GM12878 (cell line): ENCODE data around the gene AFAP1. TPM values are rescaled to one million over a fixed set of nuclear protein-coding genes. Genes with fewer than 3 reads are reported as not detected.

ENCODE experiments used
- ATAC-seq: fragments of 200-7000 bp; cut with Tn5 transposase; 3 replicates; pipeline ENCODE4 v1.9.1; 2020; ENCODE audit warnings: mild to moderate bottlenecking, moderate library complexity
- BruUV-seq: library from RNA; stranded (reverse); fragments of 400-500 nt; replicated peaks from 2 replicates; lab custom pipeline; 2021; lab: Mats Ljungman, UMichigan
- CTCF ChIA-PET: fragments of 300-600 bp; sonication (Branson Sonifier 250); formaldehyde crosslinking; extraction: SDS; loops from one replicate; lab custom pipeline; 2021; ENCODE audit warnings: inconsistent platforms; lab: Yijun Ruan, JAX
- POLR2A ChIA-PET: fragments of 350-600 bp; formaldehyde crosslinking; extraction: SDS; loops from one replicate; lab custom pipeline; 2021; ENCODE audit warnings: inconsistent platforms; lab: Charles Lee
- RAD21 ChIA-PET: fragments of 300-600 bp; sonication (Branson Sonifier 250); formaldehyde crosslinking; loops from one replicate; lab custom pipeline; 2023; ENCODE audit warnings: antibody characterized with exemption; ENCODE audit not compliant: unreplicated experiment; lab: Charles Lee
- SMC1A ChIA-PET: fragments of 300-600 bp; sonication (Branson Sonifier 250); formaldehyde crosslinking; loops from one replicate; lab custom pipeline; 2023; ENCODE audit not compliant: unreplicated experiment, uncharacterized antibody; lab: Charles Lee
- DNase-seq: peaks from one replicate; pipeline ENCODE4 v3.0.0-alpha.2; 2011; ENCODE audit warnings: low read depth, low spot score
- FAIRE-seq: peaks from 3 replicates; lab custom pipeline; 2011; peaks lifted over from hg19 to GRCh38; lab: Jason Lieb, UNC
- H2AFZ ChIP-seq: 2 replicates; pipeline ENCODE4 v1.6.0; 2011; ENCODE audit warnings: low read depth, low read length, control low read depth; ENCODE audit not compliant: control insufficient read depth
- H3K27ac ChIP-seq: 2 replicates; pipeline ENCODE4 v1.5.1; 2011; ENCODE audit warnings: control low read depth; ENCODE audit not compliant: control insufficient read depth, insufficient read depth
- H3K27me3 ChIP-seq, 2 experiments: replicated peaks in 1 of 2; 2 replicates each; pipeline versions ENCODE4 v1.6.0 to v1.6.1; 2011; ENCODE audit warnings: low read length in 1 of 2; ENCODE audit not compliant: control insufficient read depth in 2 of 2, insufficient read depth in 2 of 2
- H3K36me3 ChIP-seq, 2 experiments: 2 replicates each; pipeline ENCODE4 v1.5.1; 2011; ENCODE audit warnings: low read length in 1 of 2; ENCODE audit not compliant: control insufficient read depth in 2 of 2, insufficient read depth in 2 of 2
- H3K4me1 ChIP-seq: 2 replicates; pipeline ENCODE4 v1.6.1; 2011; ENCODE audit warnings: mild to moderate bottlenecking, low read length, moderate library complexity, mixed read lengths; ENCODE audit not compliant: control insufficient read depth, insufficient read depth
- H3K4me2 ChIP-seq: 2 replicates; pipeline ENCODE4 v1.6.0; 2011; ENCODE audit warnings: control low read depth; ENCODE audit not compliant: control insufficient read depth, insufficient read depth
- H3K4me3 ChIP-seq: fragments of 200-600 bp; sonication (generic); 2 replicates; pipeline ENCODE4 v1.5.1; 2016
- H3K79me2 ChIP-seq: 2 replicates; pipeline ENCODE4 v1.6.0; 2011; ENCODE audit warnings: low read length; ENCODE audit not compliant: control insufficient read depth, insufficient read depth
- H3K9ac ChIP-seq: 2 replicates; pipeline ENCODE4 v1.8.0; 2011; ENCODE audit warnings: low read length, control low read depth, mixed read lengths; ENCODE audit not compliant: control insufficient read depth, insufficient read depth
- H3K9me3 ChIP-seq: replicated peaks from 3 replicates; pipeline ENCODE4 v1.5.1; 2011; ENCODE audit warnings: mild to moderate bottlenecking, low read length; ENCODE audit not compliant: control insufficient read depth, insufficient read depth
- H4K20me1 ChIP-seq: 2 replicates; pipeline ENCODE4 v1.6.0; 2011; ENCODE audit not compliant: control insufficient read depth, insufficient read depth
- ATF2 ChIP-seq: IDR thresholded peaks from 2 replicates; pipeline ENCODE4 v1.6.1; 2012; ENCODE audit warnings: low read length, inconsistent platforms
- EGR1 ChIP-seq, 2 experiments: IDR thresholded peaks; 1 replicate in 1 of 2; 2 replicates in 1 of 2; pipeline ENCODE4 v1.6.1; 2011 to 2012; ENCODE audit warnings: low read depth in 2 of 2, low read length in 2 of 2, borderline replicate concordance in 1 of 2, mild to moderate bottlenecking in 1 of 2, moderate library complexity in 1 of 2
- EZH2 ChIP-seq: IDR thresholded peaks from 2 replicates; pipeline ENCODE4 v1.6.1; 2012; ENCODE audit warnings: low read depth, mild to moderate bottlenecking, control low read depth, inconsistent platforms, low read length, borderline replicate concordance; ENCODE audit not compliant: control insufficient read depth
- FOXM1 ChIP-seq: IDR thresholded peaks from 2 replicates; pipeline ENCODE4 v1.6.1; 2012; ENCODE audit warnings: low read depth, mild to moderate bottlenecking, inconsistent platforms, low read length, moderate library complexity
- HSF1 ChIP-seq: fragments of 150-350 bp; IDR thresholded peaks from 2 replicates; pipeline ENCODE4 v1.6.1; 2014; ENCODE audit warnings: mild to moderate bottlenecking, low read depth, low read length
- MAX ChIP-seq: IDR thresholded peaks from 2 replicates; pipeline ENCODE4 v1.6.1; 2012; ENCODE audit warnings: low read depth, low read length, improper control_type of control experiment
- MYB ChIP-seq: fragments of 150-350 bp; IDR thresholded peaks from 2 replicates; pipeline ENCODE4 v1.6.1; 2014; ENCODE audit warnings: mild to moderate bottlenecking, low read depth, low read length, borderline replicate concordance
- POLR2A ChIP-seq: IDR thresholded peaks from 2 replicates; pipeline ENCODE4 v1.6.1; 2011; ENCODE audit warnings: low read depth, mild to moderate bottlenecking, low read length
- RELB ChIP-seq: fragments of 450-650 bp; IDR thresholded peaks from 2 replicates; pipeline ENCODE4 v1.6.1; 2017; ENCODE audit warnings: low read depth, mild to moderate bottlenecking, moderate library complexity
- RUNX3 ChIP-seq: IDR thresholded peaks from 2 replicates; pipeline ENCODE4 v1.6.1; 2012; ENCODE audit warnings: low read length, inconsistent platforms
- SMC3 ChIP-seq: IDR thresholded peaks from 2 replicates; pipeline ENCODE4 v1.6.1; 2011; ENCODE audit warnings: low read length, improper control_type of control experiment, borderline replicate concordance
- SREBF1 ChIP-seq: IDR thresholded peaks from 2 replicates; pipeline ENCODE4 v1.6.1; 2012; ENCODE audit warnings: mild to moderate bottlenecking, low read length
- SRF ChIP-seq, 2 experiments: IDR thresholded peaks; 2 replicates each; pipeline ENCODE4 v1.6.1; 2011; ENCODE audit warnings: low read depth in 2 of 2, low read length in 2 of 2, mild to moderate bottlenecking in 1 of 2, moderate library complexity in 1 of 2
- WGBS: methylation state at CpG from one replicate; pipeline ENCODE4 v1.1.6; 2016; ENCODE audit warnings: low lambda C conversion rate; ENCODE audit not compliant: insufficient replicate concordance, insufficient coverage; ENCODE audit errors: missing lambda C conversion rate; 5-methylcytosine and 5-hydroxymethylcytosine counted together
- in situ Hi-C: fragments of 300-500 bp; cut with MboI; formaldehyde crosslinking; loops from 9 replicates; pipeline ENCODE4 v1.14.3; 2018; ENCODE audit warnings: mixed read lengths
- intact Hi-C: fragments of 100-400 bp; cut with micrococcal nuclease; formaldehyde crosslinking; loops from one replicate; pipeline ENCODE4 v1.14.2; 2022; ENCODE audit not compliant: unreplicated experiment
- polyA plus RNA-seq, 11 experiments: library from polyadenylated mRNA; depleted of rRNA in 4 of 11; unstranded in 6 of 11; stranded (reverse) in 5 of 11; fragments of >200 nt; fragmentation: Nextera tagmentation in 4 of 11; fragmentation: Illumina TruSeq in 1 of 11; extraction: Ambion mirVana in 4 of 11; extraction: Trizol in 1 of 11; gene quantifications; 1 replicate in 1 of 11; 2 replicates in 10 of 11; pipeline versions ENCODE4 v1.2.1 to v1.2.3, GENCODE V29; 2011 to 2016; ENCODE audit warnings: inconsistent platforms in 2 of 11, missing spikeins in 2 of 11, low read depth in 1 of 11
- total RNA-seq, 4 experiments: library from RNA; depleted of rRNA in 3 of 4; stranded (reverse); fragments of >200 nt in 3 of 4; fragmentation: Illumina TruSeq in 1 of 4; extraction: Trizol in 1 of 4; gene quantifications; 2 replicates each; pipeline versions ENCODE4 v1.2.1 to v1.2.3, GENCODE V29; 2013 to 2021

Gene AFAP1
- total and polyA plus RNA-seq, 10 of the 15 experiments (the other 5 are each of a cell fraction or from before 2014, with no cell fraction given): 0.02 to 0.23 (median 0.09) TPM; not detected in 1

- no peaks in the 10 kb centered on the region for H4K20me1 ChIP-seq
- peak; percentile 94 for ATAC-seq
- 10% methylated on average over 25 of the region's 26 CpGs for WGBS
- TF ChIP-seq ATF2 (peak; percentile 91), SRF (IDR thresholded peaks at IDR 0.05; ENCODE audit: low read depth in 2 of 2, low read length in 2 of 2) (peak in 1 of 2 experiments; percentile 47; a peak in 1 of 4 replicates), SMC3 (no peak), FOXM1 (peak; percentile 93), RUNX3 (peak; percentile 98), MAX (no peak), EGR1 (IDR thresholded peaks at IDR 0.05; ENCODE audit: borderline replicate concordance in 1 of 2, low read depth in 2 of 2, low read length in 2 of 2) (no peak), POLR2A (no peak), SREBF1 (no peak), EZH2 (no peak), MYB (no peak), RELB (no peak), HSF1 (no peak)
These were observed 167.8 kb downstream of the AFAP1 start for GRCh38 chr4:7771541-7772507.

More at GRCh38 chr4:7771541-7772507, 167.8 kb downstream of the AFAP1 start:
- CTCF ChIA-PET: no interaction called here
- H3K27ac ChIP-seq: peak overlapping the region; percentile 60
- SMC1A ChIA-PET: interaction anchor here (1.4 kb wide), 1 partner anchor 30 kb away, joined by 3 read pairs; no protein-coding TSS in a partner anchor
- no TSS peak for BruUV-seq
- DNase-seq (peak; percentile 54), FAIRE-seq (peak; percentile 89)
- intact Hi-C loops (loop anchor here (1.0 kb wide), 1 partner anchor 30 kb away; no protein-coding TSS in a partner anchor), in situ Hi-C loops (loop anchor here (10.0 kb wide), 1 partner anchor 1577 kb away; no protein-coding TSS in a partner anchor)
- peak overlapping the region; percentile 30; the same call in 1 of the 2 replicates for H3K4me3 ChIP-seq
- no peaks in the 10 kb centered on the region for H3K9me3 ChIP-seq
- H3K9ac ChIP-seq: no peak overlapping the region
- peak overlapping the region; percentile 70 for H3K4me2 ChIP-seq
- peaks cover 0 to 3% of the 10 kb centered on the region in 2 experiments; a peak in 2 of 4 replicates for H3K27me3 ChIP-seq
- no peaks in the 10 kb centered on the region for H3K79me2 ChIP-seq
- H3K36me3 ChIP-seq: no peaks in the 10 kb centered on the region
- POLR2A ChIA-PET: no interaction called here
- H3K4me1 ChIP-seq: peaks cover 23% of the 10 kb centered on the region
- RAD21 ChIA-PET: no interaction called here
- H2AFZ ChIP-seq: peak overlapping the region; percentile 21; the same call in 1 of the 2 replicates
